Vagina (tissue), 2 donors: ENCODE measurements around the gene PTPRE.

Experiments used
- CTCF ChIP-seq, 3 experiments: fragments of 450-650 bp in 2 of 3; fragments of 200-600 bp in 1 of 3; sonication (generic) in 1 of 3; IDR thresholded peaks; one replicate each; pipeline ENCODE4 v1.5.1; 2017 to 2019; ENCODE audit warnings: antibody characterized with exemption in 3 of 3, mild to moderate bottlenecking in 2 of 3, moderate library complexity in 2 of 3
- POLR2A ChIP-seq, 2 donors: fragments of 450-650 bp; IDR thresholded peaks; one replicate each; pipeline ENCODE4 v1.6.1; 2017; ENCODE audit warnings: antibody characterized with exemption in 2 of 2, mild to moderate bottlenecking in 2 of 2, moderate library complexity in 2 of 2

GRCh38 chr10:128081720-128082119 is 174.8 kb downstream of the PTPRE start:
- TF ChIP-seq CTCF (IDR thresholded peaks at IDR 0.05) (no peak), POLR2A (IDR thresholded peaks at IDR 0.05) (no peak)
